Lung (tissue), 12 donors: ENCODE measurements around the gene HOXA9. TPM values are rescaled to one million over a fixed set of nuclear protein-coding genes. Genes with fewer than 3 reads are reported as not detected.

ENCODE experiments used
- ATAC-seq: fragments of 200-7000 bp; cut with Tn5 transposase; one replicate; pipeline ENCODE4 v1.9.1; 2020; ENCODE audit warnings: moderate number of reproducible peaks; ENCODE audit not compliant: insufficient read depth, low FRiP score
- DNase-seq, 3 donors: peaks; one replicate each; pipeline ENCODE4 v3.0.0-alpha.2; 2013 to 2017
- H3K27ac ChIP-seq, 2 donors: one replicate each; pipeline ENCODE4 v1.5.1; 2013; ENCODE audit warnings: mild to moderate bottlenecking in 2 of 2, moderate library complexity in 2 of 2, control low read depth in 1 of 2, inconsistent platforms in 1 of 2, low read depth in 1 of 2, low read length in 1 of 2
- H3K27me3 ChIP-seq, 3 donors: one replicate each; pipeline ENCODE4 v1.5.1; 2013; ENCODE audit warnings: low read length in 2 of 3; ENCODE audit not compliant: control insufficient read depth in 3 of 3, insufficient read depth in 3 of 3
- H3K36me3 ChIP-seq, 4 donors: one replicate each; pipeline ENCODE4 v1.5.1; 2013; ENCODE audit warnings: low read length in 4 of 4, mild to moderate bottlenecking in 1 of 4, moderate library complexity in 1 of 4; ENCODE audit not compliant: control insufficient read depth in 4 of 4, insufficient read depth in 4 of 4
- H3K4me1 ChIP-seq, 5 donors: one replicate each; pipeline ENCODE4 v1.5.1; 2013; ENCODE audit warnings: low read length in 5 of 5, mild to moderate bottlenecking in 2 of 5, moderate library complexity in 1 of 5; ENCODE audit not compliant: control insufficient read depth in 5 of 5, insufficient read depth in 5 of 5
- H3K4me3 ChIP-seq: one replicate; pipeline ENCODE4 v1.5.1; 2013; ENCODE audit warnings: mild to moderate bottlenecking, control low read depth, moderate library complexity
- H3K9ac ChIP-seq, 2 donors: one replicate each; pipeline ENCODE4 v1.5.1; 2013; ENCODE audit warnings: low read length in 2 of 2, control low read depth in 1 of 2; ENCODE audit not compliant: insufficient read depth in 1 of 2
- H3K9me3 ChIP-seq, 4 donors: one replicate each; pipeline ENCODE4 v1.5.1; 2013; ENCODE audit warnings: low read length in 3 of 4, mild to moderate bottlenecking in 1 of 4, moderate library complexity in 1 of 4; ENCODE audit not compliant: control insufficient read depth in 4 of 4, insufficient read depth in 3 of 4
- CTCF ChIP-seq: IDR thresholded peaks from 2 replicates; pipeline ENCODE4 v1.5.1; 2012; ENCODE audit warnings: mild to moderate bottlenecking; ENCODE audit errors: control extremely low read depth, extremely low read depth
- WGBS, 2 donors: extraction: QIAGEN DNeasy Blood & Tissue Kit; methylation state at CpG; one replicate each; pipeline ENCODE4 v1.1.7; 2013; 5-methylcytosine and 5-hydroxymethylcytosine counted together
- polyA plus RNA-seq, 2 donors: library from polyadenylated mRNA; stranded (reverse); fragments of 200-250 nt; gene quantifications; one replicate each; pipeline ENCODE4 v1.2.1, GENCODE V29; 2013
- total RNA-seq, 2 donors: library from RNA; depleted of rRNA in 1 of 2; stranded (reverse); fragments of >200 nt in 1 of 2; gene quantifications; one replicate each; pipeline ENCODE4 v1.2.1, GENCODE V29; 2014 to 2021
- donor health status: control.
- donor health status: control.
- donor health status: Bipolar disorder and iron deficiency.
- donor health status: healthy.
- donor health status: DM: yes; HTN: yes; CAD: no.

Gene HOXA9
- total and polyA plus RNA-seq, 4 donors = 0.11 to 0.85 (median 0.43) TPM

GRCh38 chr7:27210441-27211083, 45.2 kb upstream of the HOXA9 start:
- DNase-seq (peak in 2 of 3 donors; percentile 56), ATAC-seq (peak; percentile 54)
- Histone ChIP-seq H3K27ac (no peak overlapping the region), H3K36me3 (no peaks in the 10 kb centered on the region), H3K4me3 (no peak overlapping the region), H3K4me1 (peaks cover 0 to 13% (median 0%) of the 10 kb centered on the region in 5 donors), H3K27me3 (peaks cover 19 to 98% (median 96%) of the 10 kb centered on the region in 3 donors), H3K9me3 (peaks cover 0 to 10% (median 0%) of the 10 kb centered on the region in 4 donors), H3K9ac (no peak overlapping the region)
- 6 to 9% methylated on average over 32 of the region's 32 CpGs for WGBS, 2 donors
- TF ChIP-seq CTCF = peak; percentile 33

GRCh38 chr7:27209933-27210440, 44.6 kb upstream of the HOXA9 start:
- Histone ChIP-seq H3K9me3 (peaks cover 0 to 12% (median 0%) of the 10 kb centered on the region in 4 donors), H3K9ac (no peak overlapping the region), H3K4me3 (no peak overlapping the region), H3K27ac (no peak overlapping the region), H3K27me3 (peaks cover 15 to 98% (median 96%) of the 10 kb centered on the region in 3 donors), H3K36me3 (no peaks in the 10 kb centered on the region), H3K4me1 (peaks cover 0 to 18% (median 0%) of the 10 kb centered on the region in 5 donors)
- ATAC-seq (no peak), DNase-seq (no peak)
- 36 to 42% methylated on average over 11 of the region's 11 CpGs for WGBS, 2 donors
- no peak for TF ChIP-seq CTCF

- ATAC-seq (no peak), DNase-seq (no peak)
- Histone ChIP-seq H3K9ac (no peak overlapping the region), H3K9me3 (peaks cover 0 to 10% (median 0%) of the 10 kb centered on the region in 4 donors), H3K27me3 (peaks cover 10 to 99% (median 98%) of the 10 kb centered on the region in 3 donors), H3K4me3 (no peak overlapping the region), H3K36me3 (no peaks in the 10 kb centered on the region), H3K4me1 (peaks cover 0 to 20% (median 0%) of the 10 kb centered on the region in 5 donors), H3K27ac (no peak overlapping the region)
- 76 to 85% methylated on average over 4 of the region's 4 CpGs for WGBS, 2 donors
- no peak for TF ChIP-seq CTCF
Observed at GRCh38 chr7:27208998-27209397, 43.7 kb upstream of the HOXA9 start.
